NCI-H2227 (cell line): ENCODE data around the gene BLID.
A peak's percentile ranks its signal among the peaks of the same experiment; 100 is the strongest.

Source experiments
- DNase-seq: peaks from one replicate; lab custom pipeline; 2025; ENCODE audit not compliant: unreplicated experiment; lab: John Stamatoyannopoulos, UW

BLID gene

DNA sequence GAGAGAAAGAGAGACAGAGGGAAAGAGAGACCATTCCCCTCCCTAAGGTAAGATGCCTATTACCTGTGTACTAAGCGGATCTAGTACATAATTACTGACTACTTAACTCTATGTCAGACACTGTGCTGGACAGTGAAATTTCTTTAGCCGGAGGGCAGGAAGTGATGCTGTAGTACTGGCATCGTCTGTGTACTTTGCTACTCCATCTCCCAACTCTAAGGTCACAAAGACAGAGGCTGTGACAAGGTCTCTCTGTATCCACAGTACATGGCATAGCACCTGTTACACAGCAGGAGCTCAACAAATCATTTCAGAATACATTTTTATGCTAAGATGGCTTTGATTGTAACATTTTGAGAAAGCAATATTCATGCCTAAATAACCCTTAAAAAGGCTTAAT lies 9.0 kb downstream of the BLID start:
- DNase-seq: no peak

DNA sequence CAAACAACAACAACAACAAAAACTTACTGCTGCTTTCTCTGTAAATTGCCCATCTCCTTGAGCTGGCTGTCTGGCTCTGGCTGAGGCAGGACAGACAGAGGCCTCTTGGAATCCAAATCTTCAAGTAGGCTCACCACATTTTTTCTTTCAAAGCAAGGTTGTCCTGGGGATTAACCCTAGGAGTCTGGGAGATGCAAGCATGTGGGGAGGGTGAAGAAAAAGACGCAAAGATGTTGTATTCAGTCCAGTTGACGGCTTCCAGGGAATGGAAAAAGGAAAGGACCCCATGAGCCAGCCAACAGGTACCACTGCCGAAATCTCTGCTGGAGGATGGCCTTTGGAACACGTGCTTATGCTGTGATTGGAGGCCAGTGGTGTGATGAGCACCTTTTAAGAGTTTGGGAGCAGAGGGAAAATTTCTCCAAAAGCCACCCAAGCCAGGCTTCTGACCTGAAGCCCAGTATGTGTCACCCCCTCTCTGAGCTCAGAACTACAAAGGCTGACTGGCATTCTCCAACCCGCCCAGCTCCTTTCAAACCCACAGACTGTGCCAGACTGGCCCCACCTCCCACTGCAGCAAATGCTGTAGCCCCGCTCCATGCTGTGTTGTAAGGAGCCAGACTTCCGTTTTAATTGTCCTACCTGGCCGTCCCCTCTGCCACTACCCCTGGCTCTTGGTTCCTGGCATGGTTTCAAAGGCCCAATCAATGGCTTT lies 10.8 kb downstream of the BLID start:
- peak; percentile 53 for DNase-seq

DNA sequence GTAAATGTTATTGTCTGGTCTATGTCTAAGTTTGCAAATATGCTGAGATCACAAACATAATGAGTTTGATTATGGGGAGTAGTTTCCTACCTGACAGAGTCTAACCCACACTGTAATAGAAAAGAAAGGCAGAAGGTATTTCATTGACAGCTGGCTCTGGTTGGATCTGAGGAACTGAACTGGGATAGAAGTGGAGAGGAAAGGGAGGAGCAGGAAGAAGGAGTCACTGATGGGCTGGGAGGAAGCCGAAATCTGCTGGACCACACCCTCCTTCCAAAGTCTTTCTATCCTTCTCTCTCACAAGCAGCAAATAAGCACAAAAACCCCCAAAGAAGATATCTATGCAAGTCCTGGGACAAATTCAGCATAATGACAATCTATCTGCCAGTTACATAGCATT lies 11.7 kb downstream of the BLID start:
- peak; percentile 17 for DNase-seq

- no peak for DNase-seq
Measured at GRCh38 chr11:122103726-122104125, 12.3 kb downstream of the BLID start.

- no peak for DNase-seq
Measured at GRCh38 chr11:122103321-122103720, 12.7 kb downstream of the BLID start.

DNA sequence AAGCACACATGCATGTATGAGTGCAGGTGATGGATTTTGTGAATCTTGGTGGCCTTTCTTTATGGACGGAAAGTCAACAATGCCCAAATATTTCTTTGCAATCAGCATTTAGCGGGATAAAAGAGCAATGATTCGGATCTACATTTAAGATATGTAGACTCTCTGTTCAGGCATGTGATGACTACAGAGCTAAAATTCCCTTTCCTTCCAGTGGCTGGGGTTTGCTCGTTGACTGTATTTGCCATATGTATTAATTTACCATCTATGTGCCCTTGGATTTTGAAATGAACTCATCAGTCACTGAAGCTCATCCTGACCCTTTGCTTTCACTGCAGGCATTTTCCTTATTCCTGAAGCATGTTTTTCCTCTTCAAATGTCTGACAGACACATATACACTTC lies 13.6 kb downstream of the BLID start:
- DNase-seq: no peak

- DNase-seq: peak; percentile 86
Measured at GRCh38 chr11:122101625-122102291, 14.3 kb downstream of the BLID start.

GRCh38 chr11:122100756-122101080 lies 15.3 kb downstream of the BLID start:
- DNase-seq: peak; percentile 44

GRCh38 chr11:122100037-122100755 lies 15.8 kb downstream of the BLID start:
- peak; percentile 57 for DNase-seq

GRCh38 chr11:122099374-122100036 lies 16.5 kb downstream of the BLID start:
- peak; percentile 45 for DNase-seq

DNA sequence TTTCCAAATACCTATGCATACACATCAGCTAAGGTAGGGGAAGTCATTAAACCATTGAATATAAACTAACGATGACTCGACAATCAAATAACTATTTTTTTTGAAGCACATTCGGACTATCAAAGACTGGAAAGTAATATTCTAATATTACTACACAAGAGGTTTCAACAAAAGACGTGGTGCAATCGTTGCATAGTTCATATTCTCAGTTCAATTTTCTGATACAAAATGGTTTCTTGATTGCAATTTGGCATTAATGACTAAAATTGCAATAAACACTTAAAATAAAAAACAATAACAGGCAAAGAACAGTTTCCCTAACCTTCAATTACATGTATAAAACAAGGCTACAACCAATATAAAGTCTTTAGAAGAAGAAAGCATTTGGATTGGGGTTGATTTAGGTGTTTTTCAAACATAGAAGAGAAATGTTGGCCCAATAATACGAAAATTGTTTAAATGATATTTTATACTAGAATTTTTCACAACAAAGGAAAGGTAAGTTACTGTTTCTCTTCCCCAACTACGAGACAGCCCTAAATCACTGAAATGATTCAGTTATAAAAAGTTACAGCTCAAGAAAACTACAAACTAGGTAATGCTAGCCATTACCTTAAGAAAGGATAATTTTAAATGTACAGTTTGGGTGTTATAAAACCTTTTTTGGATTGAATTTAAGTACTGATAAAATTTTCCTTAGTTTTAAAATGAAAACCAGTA lies 17.6 kb downstream of the BLID start:
- no peak for DNase-seq

DNA sequence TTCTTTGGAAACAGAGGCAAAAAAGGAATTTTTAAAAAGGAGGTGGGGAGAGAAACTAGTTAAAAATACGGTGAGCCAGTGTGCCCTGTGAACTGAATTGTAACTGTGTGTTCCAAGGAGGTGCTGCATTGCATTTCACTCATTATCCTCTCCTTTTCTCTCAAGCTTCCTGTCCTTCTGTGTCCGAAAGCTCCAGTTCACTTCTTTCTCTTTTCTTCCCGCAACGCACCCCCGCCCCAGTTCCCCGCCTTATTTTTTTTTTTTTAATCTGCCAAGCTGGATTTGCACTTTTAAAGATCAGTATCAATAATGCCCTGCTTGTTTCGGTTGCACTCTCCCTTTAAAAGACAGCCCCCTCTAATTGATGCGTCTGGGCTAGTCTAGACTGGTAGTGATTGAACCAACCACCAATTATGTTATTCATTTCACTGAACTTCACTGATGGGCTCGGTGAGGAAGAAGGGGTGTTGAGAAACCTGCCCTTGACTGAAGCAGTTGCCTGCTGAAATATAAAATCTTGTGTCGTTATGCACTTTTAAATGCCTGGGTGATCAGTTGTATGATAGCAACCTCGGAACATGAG lies 18.5 kb downstream of the BLID start:
- peak; percentile 87 for DNase-seq

- DNase-seq: no peak
Measured at GRCh38 chr11:122096272-122097112, 19.5 kb downstream of the BLID start.

DNA sequence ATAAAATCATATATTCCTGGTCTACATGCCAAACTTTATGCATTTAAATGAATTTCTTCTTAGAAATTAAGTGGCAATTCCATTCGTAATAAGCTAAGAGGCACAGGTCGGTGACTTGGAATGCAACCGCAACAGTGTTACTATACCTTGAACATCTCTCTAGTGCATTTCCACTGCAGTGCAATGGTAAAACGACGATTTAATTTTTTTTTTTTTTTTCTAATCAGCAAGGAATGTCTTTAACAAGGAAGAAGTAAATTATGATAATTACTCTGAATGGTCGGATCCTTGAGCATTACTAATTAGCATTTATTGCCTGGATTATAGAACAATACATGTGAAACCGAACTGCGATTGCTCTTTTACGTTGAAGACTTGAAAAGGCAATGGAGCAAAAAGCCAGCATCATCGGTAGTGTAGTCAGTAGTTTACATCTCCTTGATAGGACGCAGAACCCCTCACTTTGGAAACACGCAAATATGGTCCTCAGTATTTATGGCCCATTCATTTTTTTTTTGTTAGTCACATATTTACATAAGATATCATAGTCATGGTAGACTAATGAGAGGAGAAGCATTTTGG lies 20.2 kb downstream of the BLID start:
- peak; percentile 38 for DNase-seq

DNA sequence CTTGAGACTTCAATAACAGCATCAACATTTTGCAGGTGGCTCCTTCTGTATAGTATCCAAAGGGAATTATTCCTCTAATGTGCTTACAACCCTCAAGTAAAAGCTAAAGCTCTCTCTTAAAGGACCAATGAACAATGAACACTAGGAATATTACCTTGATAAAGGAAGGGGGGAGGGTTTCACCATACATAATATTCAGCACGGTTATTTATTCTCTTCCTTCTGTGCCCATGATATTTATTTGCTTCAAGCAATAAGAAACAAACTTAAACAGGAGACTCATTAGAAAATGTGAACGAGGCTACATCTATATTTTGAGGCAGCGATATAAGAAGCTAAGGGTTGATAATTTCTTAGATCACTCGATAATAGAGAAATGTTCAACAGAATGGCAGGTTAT lies 21.2 kb downstream of the BLID start:
- peak; percentile 15 for DNase-seq

DNA sequence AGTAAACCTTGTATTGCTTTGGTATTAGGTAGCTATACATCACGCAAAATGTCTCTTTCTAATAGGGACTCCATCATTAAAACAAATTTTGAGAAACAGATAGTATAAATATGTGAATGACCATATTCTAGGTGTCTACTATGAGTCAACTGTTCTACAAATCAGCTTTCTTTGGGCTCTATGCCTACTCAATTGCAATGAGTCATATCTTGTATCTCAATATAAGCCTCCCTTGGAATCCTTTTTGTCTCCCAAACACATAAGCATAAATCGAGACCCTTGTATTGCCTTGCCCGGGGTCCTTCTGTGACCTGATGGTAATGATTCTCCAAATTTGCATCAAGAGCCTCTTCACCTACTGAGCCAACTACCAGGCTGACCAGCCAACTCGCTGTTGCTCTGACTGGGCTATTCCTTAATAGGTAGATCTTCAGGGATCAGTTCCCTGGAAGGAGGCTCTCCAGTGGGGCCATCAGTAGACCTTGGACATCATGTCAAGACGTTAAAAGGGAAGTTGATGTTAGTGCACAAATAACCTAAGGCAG lies 22.2 kb downstream of the BLID start:
- DNase-seq: no peak

GRCh38 chr11:122091835-122092234 lies 24.2 kb downstream of the BLID start:
- no peak for DNase-seq

- DNase-seq: no peak
Measured at GRCh38 chr11:122089111-122089510, 26.9 kb downstream of the BLID start.

DNA sequence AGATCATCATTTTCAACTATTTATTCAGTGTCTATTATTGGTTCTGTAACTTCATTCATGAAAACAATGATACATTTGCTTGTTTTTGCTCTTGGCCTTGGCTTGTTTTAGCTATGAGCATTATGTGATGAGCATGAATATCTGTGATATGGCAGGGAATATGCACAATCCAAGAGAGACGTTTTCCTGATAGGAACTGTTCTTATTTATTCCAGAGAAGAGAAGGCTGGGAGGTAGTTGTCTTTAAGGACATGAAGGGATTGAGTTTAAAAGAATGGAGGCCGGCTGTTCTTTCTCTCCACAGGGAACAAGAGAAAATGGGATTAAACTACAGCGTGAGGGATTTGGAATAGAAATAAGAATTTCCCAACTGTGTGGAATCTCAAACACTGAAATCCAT lies 30.3 kb downstream of the BLID start:
- DNase-seq: no peak
